COLO668 (cell line): ENCODE measurements around the gene AMBRA1.

ENCODE experiments used
- DNase-seq: peaks from one replicate; lab custom pipeline; 2025; ENCODE audit not compliant: unreplicated experiment; lab: John Stamatoyannopoulos, UW

AMBRA1 gene

GRCh38 chr11:46450846-46451477, 142.9 kb downstream of the AMBRA1 start:
- no peak for DNase-seq

GRCh38 chr11:46447544-46447943, 146.3 kb downstream of the AMBRA1 start:
- no peak for DNase-seq

DNA sequence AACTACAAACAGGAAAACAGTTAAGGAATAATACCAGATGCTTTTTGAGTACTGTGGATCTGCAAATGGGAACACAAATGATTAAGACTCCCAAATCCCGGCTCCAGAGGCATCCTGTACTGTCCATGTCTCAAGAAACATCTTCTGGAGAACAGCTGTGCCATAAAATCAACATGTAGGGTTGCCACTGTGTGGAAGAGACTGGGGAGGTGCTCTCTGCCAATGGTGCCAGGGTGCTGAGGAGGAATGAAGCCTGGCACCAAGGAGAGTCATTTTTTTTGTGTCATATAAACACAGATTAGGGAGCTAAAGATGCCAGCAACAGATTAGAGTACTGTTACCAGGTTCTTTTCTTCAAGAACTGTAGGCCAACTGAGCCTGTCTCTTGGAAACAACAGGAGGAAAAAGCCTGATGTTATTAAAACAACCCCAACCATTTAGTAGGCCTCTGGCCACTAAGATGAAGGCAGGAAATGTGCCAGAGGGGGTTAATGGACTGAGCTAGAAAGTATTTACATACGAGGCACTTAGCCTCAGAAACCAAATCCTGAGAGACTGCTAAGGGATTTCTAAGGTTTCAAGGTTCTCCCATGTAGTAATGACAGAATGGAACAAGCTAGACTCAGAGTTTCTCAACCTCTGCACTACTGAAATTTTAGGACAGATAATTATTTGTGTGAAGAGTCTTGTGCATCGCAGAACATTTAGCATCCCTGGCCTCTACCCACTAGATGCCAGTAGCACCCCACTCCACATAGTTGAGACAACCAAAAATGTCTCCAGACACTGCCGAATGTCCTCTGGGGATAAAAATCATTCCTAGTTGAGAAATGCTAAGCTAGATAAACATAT, 147.7 kb downstream of the AMBRA1 start:
- DNase-seq: peak; percentile 19

DNA sequence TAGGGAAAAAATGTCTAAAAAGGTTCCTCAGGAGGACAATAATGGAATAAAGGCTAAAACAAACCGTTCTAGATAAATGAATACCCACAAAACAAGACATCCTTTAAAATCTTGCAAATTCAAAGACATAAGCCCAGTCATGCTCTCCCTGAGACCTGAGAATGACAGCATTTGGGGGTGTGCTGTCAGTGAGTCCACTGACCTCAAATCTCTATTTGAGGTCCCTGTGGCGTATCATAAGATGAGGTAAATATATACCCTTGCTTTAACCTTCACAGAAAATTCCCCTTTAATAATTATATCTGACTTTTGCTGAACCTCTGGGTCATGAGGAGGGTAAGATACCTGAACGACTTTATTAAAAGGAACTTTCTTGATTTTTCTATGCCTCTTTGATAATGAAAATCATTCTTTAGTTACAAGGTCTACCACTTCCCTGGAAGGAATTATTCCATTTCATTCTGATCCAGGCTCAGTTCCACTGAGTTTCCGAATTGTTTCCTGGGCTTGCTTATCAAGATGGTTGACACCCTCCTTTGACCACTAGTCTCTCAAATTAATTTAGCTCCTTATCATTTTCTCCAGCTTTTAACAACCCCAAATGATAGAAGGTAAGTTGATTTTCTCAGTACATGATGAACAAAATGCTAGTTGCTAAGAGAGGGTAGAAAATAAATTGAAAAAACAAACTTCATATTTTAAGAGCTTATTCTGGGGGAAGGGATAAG, 148.5 kb downstream of the AMBRA1 start:
- DNase-seq: no peak

DNA sequence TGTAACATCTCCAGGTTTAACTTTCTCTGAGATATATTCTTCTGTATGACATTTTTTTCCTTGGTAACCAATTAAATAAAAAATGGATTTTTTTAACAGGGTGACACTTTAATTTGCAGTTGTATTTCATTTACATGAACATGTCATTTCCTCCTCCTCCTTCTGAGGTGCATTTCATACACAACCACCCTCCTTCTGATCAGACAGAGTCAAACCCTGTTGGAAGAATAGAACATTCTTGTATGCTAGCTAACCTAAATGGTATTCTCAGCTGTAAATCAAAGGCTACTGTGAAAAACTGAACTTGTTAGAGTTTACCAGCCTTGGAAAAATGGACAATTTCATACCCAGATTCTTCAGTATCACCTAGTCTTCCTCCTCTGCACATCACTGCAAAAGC, 149.5 kb downstream of the AMBRA1 start:
- DNase-seq: no peak

DNA sequence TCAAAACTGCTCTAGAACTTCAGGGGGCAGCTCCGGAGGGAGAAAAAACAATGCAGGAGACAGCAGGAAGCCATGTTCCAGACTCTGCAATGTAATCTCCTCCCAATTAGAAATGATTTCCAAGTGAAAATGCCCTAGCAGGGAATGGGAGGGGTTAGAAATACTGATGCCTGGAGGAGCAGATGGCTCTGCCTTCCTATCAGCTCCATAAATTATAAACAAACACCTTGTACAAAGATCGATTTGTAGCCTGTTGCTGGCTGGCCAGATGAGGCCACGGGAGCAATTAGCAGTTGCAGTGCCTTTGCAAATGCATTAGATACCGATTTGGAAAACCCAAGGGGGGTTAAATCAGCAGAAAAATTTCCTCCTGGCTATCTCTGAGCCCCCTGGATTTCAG, 155.6 kb downstream of the AMBRA1 start:
- peak; percentile 57 for DNase-seq

GRCh38 chr11:46437122-46437689, 156.6 kb downstream of the AMBRA1 start:
- no peak for DNase-seq

GRCh38 chr11:46436113-46436512, 157.7 kb downstream of the AMBRA1 start:
- no peak for DNase-seq

GRCh38 chr11:46435679-46436078, 158.1 kb downstream of the AMBRA1 start:
- DNase-seq: no peak

DNA sequence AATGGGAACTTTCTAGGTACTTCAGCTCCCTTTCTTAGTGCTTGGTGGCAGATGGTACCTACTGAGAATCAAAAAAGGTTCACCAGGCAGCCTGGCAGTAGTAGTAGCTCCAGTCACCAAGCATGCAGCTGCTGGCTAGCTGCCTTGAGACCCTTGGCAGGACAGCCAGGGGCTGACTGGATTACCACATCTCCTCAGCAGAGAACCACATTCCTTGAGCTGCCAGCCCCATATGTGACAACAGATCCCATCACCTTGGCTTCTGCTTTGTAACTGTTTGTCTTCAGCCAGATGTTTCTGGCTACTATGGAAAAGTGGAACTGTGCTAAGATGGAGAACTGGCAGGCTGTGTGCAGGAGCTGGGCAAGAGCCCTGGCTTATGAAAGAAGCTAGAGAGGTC, 162.6 kb downstream of the AMBRA1 start:
- no peak for DNase-seq

DNA sequence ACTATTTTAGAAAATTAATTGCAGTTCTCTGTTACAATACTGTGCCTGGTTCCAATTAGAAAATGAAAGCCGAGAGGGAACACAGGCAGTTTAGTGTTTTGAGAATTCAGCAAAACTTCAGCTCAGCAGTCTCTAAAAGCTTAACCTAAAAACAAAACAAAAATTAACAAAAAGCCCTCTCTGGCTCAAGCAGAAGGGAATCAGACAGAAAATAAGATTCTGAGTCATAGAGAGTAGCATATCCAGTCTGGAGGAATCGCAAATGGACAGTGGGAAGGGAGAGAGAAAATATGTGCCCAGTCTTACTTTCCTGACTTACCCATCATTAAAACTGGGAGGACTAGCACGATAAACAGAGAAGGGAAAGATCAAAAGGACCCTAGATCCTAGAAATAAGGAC, 164.1 kb downstream of the AMBRA1 start:
- DNase-seq: no peak

DNA sequence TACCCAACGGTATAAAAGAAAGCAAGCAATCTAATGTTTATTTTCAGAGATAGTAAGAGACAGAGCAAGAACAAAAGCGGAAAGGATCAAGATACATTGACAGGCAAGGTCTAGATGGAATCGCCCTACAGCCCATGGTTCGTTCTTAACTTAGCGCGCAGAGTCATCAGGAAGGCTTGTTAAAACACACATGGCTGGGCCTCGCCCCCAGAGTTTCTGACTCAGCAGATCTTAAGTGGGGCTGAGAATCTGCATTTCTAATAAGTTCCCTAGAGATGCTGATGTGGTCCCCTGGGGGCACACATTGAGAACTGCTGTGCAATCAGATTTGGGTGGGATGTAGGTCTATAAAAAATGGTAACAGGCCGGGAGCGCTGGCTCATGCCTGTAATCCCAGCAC, 166.5 kb downstream of the AMBRA1 start:
- DNase-seq: no peak

- DNase-seq: no peak
These were observed 167.4 kb downstream of the AMBRA1 start for GRCh38 chr11:46426233-46426991.

GRCh38 chr11:46422588-46422987, 171.2 kb downstream of the AMBRA1 start:
- no peak for DNase-seq

- no peak for DNase-seq
These were observed 172.5 kb downstream of the AMBRA1 start for GRCh38 chr11:46421257-46421880.

GRCh38 chr11:46420513-46420912, 173.3 kb downstream of the AMBRA1 start:
- no peak for DNase-seq

DNA sequence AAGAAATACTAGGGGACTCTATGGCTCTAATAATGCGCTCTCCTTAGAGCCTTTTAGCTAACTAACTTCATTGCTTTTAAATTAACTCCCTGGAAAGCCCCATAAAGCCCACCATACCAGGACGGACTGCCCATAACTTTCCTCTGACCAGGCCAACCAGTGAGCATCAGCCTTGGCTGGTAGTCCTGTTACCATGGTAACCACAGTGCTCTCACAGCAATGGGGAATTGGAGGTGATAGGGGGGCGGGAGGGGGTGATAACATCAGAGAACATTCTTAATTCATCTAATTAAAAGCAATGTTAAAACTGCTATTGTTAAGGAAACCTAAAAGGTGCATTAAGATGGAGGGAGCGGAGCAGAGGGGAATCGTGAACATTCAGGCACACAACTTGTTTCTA, 175.1 kb downstream of the AMBRA1 start:
- no peak for DNase-seq

DNA sequence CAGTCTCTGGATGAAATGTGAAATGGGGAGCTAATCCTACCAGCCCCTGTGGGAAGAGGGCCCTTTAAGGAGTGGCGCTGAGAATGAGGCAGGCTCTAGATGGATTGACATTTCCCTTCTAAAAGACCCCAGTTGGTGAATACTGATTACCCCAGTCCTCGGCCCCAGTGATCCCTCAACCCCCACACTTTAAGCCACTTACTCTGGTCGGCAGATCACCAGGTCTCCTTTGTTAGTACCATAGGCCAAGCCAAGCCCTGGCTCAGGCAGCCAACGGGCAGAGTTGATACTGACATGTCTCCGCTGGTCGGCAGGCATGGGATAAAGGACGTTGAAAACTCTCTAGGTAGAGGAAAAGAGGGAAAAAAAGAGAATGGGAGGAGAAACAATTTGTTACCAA, 176.1 kb downstream of the AMBRA1 start:
- no peak for DNase-seq

GRCh38 chr11:46414879-46415278, 178.9 kb downstream of the AMBRA1 start:
- DNase-seq: peak; percentile 72

- DNase-seq: peak; percentile 87
These were observed 179.4 kb downstream of the AMBRA1 start for GRCh38 chr11:46414466-46414796.
